HepG2 (cell line): Measurements from ENCODE around the gene DNAL4. TPM values are rescaled to one million over a fixed set of nuclear protein-coding genes. Genes with fewer than 3 reads are reported as not detected.
"Not testable (repeated sequence)": the region's sequence is repeated elsewhere in the genome, so short reads cannot be mapped to it uniquely, and the experiment has no call there.

Source experiments
- ATAC-seq: fragments of 200-7000 bp; cut with Tn5 transposase; 3 replicates; pipeline ENCODE4 v1.9.1; 2020; ENCODE audit warnings: mild to moderate bottlenecking, moderate library complexity
- BruUV-seq: library from RNA; stranded (reverse); fragments of 400-500 nt; replicated peaks from 2 replicates; lab custom pipeline; 2021; lab: Mats Ljungman, UMichigan
- CTCF ChIA-PET: fragments of 300-600 bp; formaldehyde crosslinking; extraction: SDS; loops from one replicate; lab custom pipeline; 2021; ENCODE audit warnings: low total read pairs, inconsistent platforms, low intra/inter-chr PET ratio; lab: Yijun Ruan, JAX
- POLR2A ChIA-PET: fragments of 350-600 bp; sonication (Branson Sonifier 250); formaldehyde crosslinking; loops from one replicate; lab custom pipeline; 2020; ENCODE audit warnings: antibody characterized with exemption, inconsistent platforms; lab: Yijun Ruan, JAX
- DNase-seq: peaks from one replicate; pipeline ENCODE4 v3.0.0-alpha.2; 2015; ENCODE audit warnings: low spot score
- FAIRE-seq: peaks from 3 replicates; lab custom pipeline; 2011; peaks lifted over from hg19 to GRCh38; lab: Jason Lieb, UNC
- H2AFZ ChIP-seq: one replicate; pipeline ENCODE4 v1.6.1; 2011; ENCODE audit warnings: low read length, inconsistent platforms
- H3K27ac ChIP-seq: fragments of 300-600 bp; 3 replicates; pipeline ENCODE4 v1.8.0; 2011; ENCODE audit warnings: mixed run types, mild to moderate bottlenecking, mixed read lengths, low read length, inconsistent platforms; ENCODE audit not compliant: insufficient read depth; ENCODE audit errors: extremely low read length
- H3K27me3 ChIP-seq, 2 experiments: fragments of 200-600 bp in 1 of 2; 2 replicates in 1 of 2; 3 replicates in 1 of 2; pipeline versions ENCODE4 v1.6.0 to v1.8.0; 2011; ENCODE audit warnings: low read length in 2 of 2, mild to moderate bottlenecking in 2 of 2, moderate library complexity in 2 of 2, inconsistent platforms in 1 of 2; ENCODE audit not compliant: insufficient read depth in 2 of 2, control insufficient read depth in 1 of 2
- H3K36me3 ChIP-seq, 2 experiments: fragments of 200-600 bp in 1 of 2; replicated peaks in 1 of 2; 2 replicates in 1 of 2; 3 replicates in 1 of 2; pipeline versions ENCODE4 v1.5.1 to v1.8.0; 2011; ENCODE audit warnings: low read length in 2 of 2, inconsistent platforms in 1 of 2; ENCODE audit not compliant: insufficient read depth in 2 of 2, control insufficient read depth in 1 of 2
- H3K4me1 ChIP-seq: 2 replicates; pipeline ENCODE4 v1.5.1; 2012; ENCODE audit warnings: low read length, inconsistent platforms; ENCODE audit not compliant: insufficient read depth
- H3K4me2 ChIP-seq: 2 replicates; pipeline ENCODE4 v1.6.0; 2011; ENCODE audit warnings: low read depth, low read length, inconsistent platforms
- H3K4me3 ChIP-seq, 3 experiments: fragments of 200-600 bp in 1 of 3; sonication (generic), shearing (Covaris generic) in 1 of 3; replicated peaks in 1 of 3; 2 replicates each; pipeline ENCODE4 v1.5.1; 2011 to 2016; ENCODE audit warnings: low read length in 3 of 3, inconsistent platforms in 2 of 3, low read depth in 2 of 3, mild to moderate bottlenecking in 2 of 3, control low read depth in 1 of 3, mixed read lengths in 1 of 3; ENCODE audit not compliant: insufficient read depth in 1 of 3
- H3K79me2 ChIP-seq: one replicate; pipeline ENCODE4 v1.6.1; 2011; ENCODE audit warnings: low read length, inconsistent platforms; ENCODE audit not compliant: insufficient read depth
- H3K9ac ChIP-seq: 2 replicates; pipeline ENCODE4 v1.6.0; 2011; ENCODE audit warnings: mild to moderate bottlenecking, low read depth, low read length, inconsistent platforms; ENCODE audit not compliant: insufficient read depth
- H3K9me3 ChIP-seq: 2 replicates; pipeline ENCODE4 v1.5.1; 2012; ENCODE audit warnings: mild to moderate bottlenecking, low read length
- H4K20me1 ChIP-seq: 2 replicates; pipeline ENCODE4 v1.6.0; 2011; ENCODE audit warnings: inconsistent platforms, mild to moderate bottlenecking, low read length, moderate library complexity; ENCODE audit not compliant: insufficient read depth
- BORCS8-MEF2B ChIP-seq: sonication (generic); formaldehyde crosslinking; IDR thresholded peaks from 2 replicates; pipeline ENCODE4 v1.8.0; 2022; ENCODE audit warnings: mild to moderate bottlenecking, missing genetic modification reagents
- MAFF ChIP-seq: IDR thresholded peaks from 2 replicates; pipeline ENCODE4 v1.6.1; 2011; ENCODE audit warnings: low read depth, low read length, improper control_type of control experiment
- MAFK ChIP-seq, 2 experiments: IDR thresholded peaks in 1 of 2; conservative IDR thresholded peaks in 1 of 2; 2 replicates each; pipeline ENCODE4 v1.6.1; 2011; ENCODE audit warnings: improper control_type of control experiment in 2 of 2, low read length in 2 of 2
- ZNF678 ChIP-seq: sonication (generic); formaldehyde crosslinking; IDR thresholded peaks from 2 replicates; pipeline ENCODE4 v1.4.0; 2020; ENCODE audit warnings: mild to moderate bottlenecking, missing genetic modification reagents
- ZXDC ChIP-seq: sonication (generic); formaldehyde crosslinking; IDR thresholded peaks from 2 replicates; pipeline ENCODE4 v1.5.0; 2020; ENCODE audit warnings: mild to moderate bottlenecking, missing genetic modification reagents
- WGBS: methylation state at CpG from one replicate; pipeline ENCODE4 v1.1.6; 2017; ENCODE audit warnings: low lambda C conversion rate; 5-methylcytosine and 5-hydroxymethylcytosine counted together
- in situ Hi-C: cut with HindIII; loops from 2 replicates; pipeline ENCODE4 v1.10.0; 2017; ENCODE audit warnings: low pct_unique_long_range_greater_than_20kb; ENCODE audit not compliant: extremely low pct_ligation_motif_present
- intact Hi-C: fragments of 100-400 bp; cut with micrococcal nuclease; formaldehyde crosslinking; loops from one replicate; pipeline ENCODE4 v1.10.0; 2022; ENCODE audit not compliant: unreplicated experiment
- polyA plus RNA-seq, 8 experiments: library from polyadenylated mRNA; depleted of rRNA in 3 of 8; stranded (reverse) in 7 of 8; unstranded in 1 of 8; fragments of >200 nt; fragmentation: Illumina TruSeq in 4 of 8; extraction: Trizol in 4 of 8; gene quantifications; 2 replicates each; pipeline versions ENCODE4 v1.2.1 to v1.2.3, GENCODE V29; 2011 to 2016; ENCODE audit warnings: low read depth in 4 of 8, missing spikeins in 1 of 8, mixed read lengths in 1 of 8; ENCODE audit not compliant: insufficient read depth in 1 of 8
- total RNA-seq, 5 experiments: library from RNA; depleted of rRNA; stranded (reverse); fragments of >200 nt; fragmentation: Illumina TruSeq; extraction: Trizol; gene quantifications; 2 replicates each; pipeline ENCODE4 v1.2.3, GENCODE V29; 2016; ENCODE audit warnings: low read depth in 1 of 5
- TF ChIP-seq, protein P1 (sequence below): sonication (generic); formaldehyde crosslinking; conservative IDR thresholded peaks from 2 replicates; pipeline ENCODE4 v1.4.0; 2020; ENCODE audit warnings: missing genetic modification reagents

The DNAL4 gene
- total and polyA plus RNA-seq, 2 of the 13 experiments (the other 11 are each of a cell fraction or from before 2014, with no cell fraction given), result 8.0 to 10.7 TPM

- Histone ChIP-seq H3K27ac (no peak overlapping the region), H2AFZ (no peak overlapping the region), H3K79me2 (no peaks in the 10 kb centered on the region), H3K4me2 (no peak overlapping the region), H3K36me3 (no peaks in the 10 kb centered on the region), H3K27me3 (peaks cover 0 to 5% of the 10 kb centered on the region in 2 experiments; a peak in 1 of 5 replicates), H3K4me1 (no peaks in the 10 kb centered on the region), H4K20me1 (no peaks in the 10 kb centered on the region), H3K9ac (no peak overlapping the region), H3K9me3 (no peaks in the 10 kb centered on the region), H3K4me3 (no peak overlapping the region)
- no peak for ATAC-seq
- peak; percentile 90 to 92 for TF ChIP-seq MAFK (conservative IDR thresholded peaks at IDR 0.05 in 1 of 2, IDR thresholded peaks at IDR 0.05 in 1 of 2; ENCODE audit: low read length in 2 of 2)
- TF ChIP-seq BORCS8-MEF2B (CRISPR knock-in tag), result no peak
- peak; percentile 89 for TF ChIP-seq MAFF
- intact Hi-C loops (no loop called here), in situ Hi-C loops (no loop called here)
- 17% methylated on average over 1 of the region's 1 CpG for WGBS
- CTCF ChIA-PET, result no interaction called here
- POLR2A ChIA-PET, result no interaction called here
- BruUV-seq, result no TSS peak
- FAIRE-seq, result no peak
- DNase-seq, result no peak
These were observed 21.9 kb upstream of the DNAL4 start for GRCh38 chr22:38815842-38816241.

DNA sequence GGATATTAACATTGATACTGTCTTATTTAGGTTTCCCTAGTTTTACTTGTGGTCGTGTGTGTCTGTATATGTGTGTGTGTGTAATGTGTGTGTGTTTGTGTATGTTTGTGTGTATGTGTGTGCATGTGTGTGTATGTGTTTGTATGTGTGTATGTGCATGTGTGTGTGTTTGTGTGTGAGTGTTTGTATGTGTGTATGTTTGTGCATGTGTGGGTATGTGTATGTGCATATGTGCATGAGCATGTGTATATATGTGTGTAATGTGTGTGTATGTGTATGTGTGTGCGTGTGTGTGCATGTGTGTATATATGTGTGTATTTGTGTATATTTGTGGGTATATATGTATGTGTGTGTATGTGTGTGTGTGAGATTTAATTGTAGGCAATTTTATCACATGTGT is 17.3 kb upstream of the DNAL4 start:
- Histone ChIP-seq H3K9ac (no peak overlapping the region), H3K36me3 (no peaks in the 10 kb centered on the region), H3K27ac (no peak overlapping the region), H4K20me1 (no peaks in the 10 kb centered on the region), H3K79me2 (no peaks in the 10 kb centered on the region), H3K9me3 (no peaks in the 10 kb centered on the region), H3K4me1 (no peaks in the 10 kb centered on the region), H3K4me2 (no peak overlapping the region), H3K27me3 (peaks cover 0 to 5% of the 10 kb centered on the region in 2 experiments; a peak in 1 of 5 replicates), H3K4me3 (no peak overlapping the region), H2AFZ (no peak overlapping the region)
- in situ Hi-C loops (no loop called here), intact Hi-C loops (no loop called here)
- no peak for ATAC-seq
- TF ChIP-seq ZNF678 (CRISPR knock-in tag), result no peak
- TF ChIP-seq, protein P1, sequence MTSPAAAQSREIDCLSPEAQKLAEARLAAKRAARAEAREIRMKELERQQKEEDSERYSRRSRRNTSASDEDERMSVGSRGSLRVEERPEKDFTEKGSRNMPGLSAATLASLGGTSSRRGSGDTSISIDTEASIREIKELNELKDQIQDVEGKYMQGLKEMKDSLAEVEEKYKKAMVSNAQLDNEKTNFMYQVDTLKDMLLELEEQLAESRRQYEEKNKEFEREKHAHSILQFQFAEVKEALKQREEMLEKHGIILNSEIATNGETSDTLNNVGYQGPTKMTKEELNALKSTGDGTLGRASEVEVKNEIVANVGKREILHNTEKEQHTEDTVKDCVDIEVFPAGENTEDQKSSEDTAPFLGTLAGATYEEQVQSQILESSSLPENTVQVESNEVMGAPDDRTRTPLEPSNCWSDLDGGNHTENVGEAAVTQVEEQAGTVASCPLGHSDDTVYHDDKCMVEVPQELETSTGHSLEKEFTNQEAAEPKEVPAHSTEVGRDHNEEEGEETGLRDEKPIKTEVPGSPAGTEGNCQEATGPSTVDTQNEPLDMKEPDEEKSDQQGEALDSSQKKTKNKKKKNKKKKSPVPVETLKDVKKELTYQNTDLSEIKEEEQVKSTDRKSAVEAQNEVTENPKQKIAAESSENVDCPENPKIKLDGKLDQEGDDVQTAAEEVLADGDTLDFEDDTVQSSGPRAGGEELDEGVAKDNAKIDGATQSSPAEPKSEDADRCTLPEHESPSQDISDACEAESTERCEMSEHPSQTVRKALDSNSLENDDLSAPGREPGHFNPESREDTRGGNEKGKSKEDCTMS, result no peak
- no peak for TF ChIP-seq ZXDC (CRISPR knock-in tag)
- ChIA-PET POLR2A (interaction anchor here (0.6 kb wide), 1 partner anchor 27 kb away, joined by 3 read pairs; no protein-coding TSS in a partner anchor), CTCF (no interaction called here)
- no TSS peak for BruUV-seq
- no peak for DNase-seq
- WGBS, result 19% methylated on average over 2 of the region's 2 CpGs
- no peak for FAIRE-seq

DNA sequence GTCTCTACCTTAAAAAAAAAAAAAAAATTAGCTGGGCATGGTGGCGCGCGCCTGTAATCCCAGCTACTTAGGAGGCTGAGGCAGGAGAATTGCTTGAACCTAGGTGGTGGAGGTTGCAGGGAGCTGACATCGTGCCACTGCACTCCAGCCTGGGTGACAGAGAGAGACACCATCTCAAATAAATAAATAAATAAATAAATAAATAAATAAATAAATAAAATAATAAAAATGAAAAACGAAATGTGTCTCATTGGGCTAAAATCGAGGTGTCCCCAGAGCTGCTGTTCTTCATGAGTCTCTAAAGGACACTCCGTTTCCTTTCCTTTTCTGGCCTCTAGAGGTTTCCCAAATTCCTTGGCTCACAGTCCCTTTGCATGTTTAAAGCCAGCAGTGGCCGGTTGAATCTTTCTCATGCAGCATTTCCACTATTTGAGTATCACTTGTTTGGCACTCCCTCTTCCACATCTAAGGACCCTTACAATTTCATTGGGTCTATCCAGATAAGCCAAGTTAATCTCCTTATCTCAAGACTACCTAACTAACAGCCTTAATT is 11.2 kb upstream of the DNAL4 start:
- BruUV-seq, in situ Hi-C loops, H3K79me2 ChIP-seq, DNase-seq, H4K20me1 ChIP-seq, H3K36me3 ChIP-seq, H3K4me3 ChIP-seq, H3K4me2 ChIP-seq, CTCF ChIA-PET, ATAC-seq, POLR2A ChIA-PET, H3K27ac ChIP-seq, H3K4me1 ChIP-seq, H3K9ac ChIP-seq, H3K27me3 ChIP-seq, H2AFZ ChIP-seq, FAIRE-seq, intact Hi-C loops, H3K9me3 ChIP-seq: not testable (repeated sequence)
- 50% methylated on average over 8 of the region's 8 CpGs for WGBS
